Measurements from ENCODE around the gene SERINC5. TPM values are rescaled to one million over a fixed set of nuclear protein-coding genes. Genes with fewer than 3 reads are reported as not detected.

Gene SERINC5
- total RNA-seq, 4 donors from 2014 or later, result 9.5 to 54.5 (median 22.4) TPM

DNA sequence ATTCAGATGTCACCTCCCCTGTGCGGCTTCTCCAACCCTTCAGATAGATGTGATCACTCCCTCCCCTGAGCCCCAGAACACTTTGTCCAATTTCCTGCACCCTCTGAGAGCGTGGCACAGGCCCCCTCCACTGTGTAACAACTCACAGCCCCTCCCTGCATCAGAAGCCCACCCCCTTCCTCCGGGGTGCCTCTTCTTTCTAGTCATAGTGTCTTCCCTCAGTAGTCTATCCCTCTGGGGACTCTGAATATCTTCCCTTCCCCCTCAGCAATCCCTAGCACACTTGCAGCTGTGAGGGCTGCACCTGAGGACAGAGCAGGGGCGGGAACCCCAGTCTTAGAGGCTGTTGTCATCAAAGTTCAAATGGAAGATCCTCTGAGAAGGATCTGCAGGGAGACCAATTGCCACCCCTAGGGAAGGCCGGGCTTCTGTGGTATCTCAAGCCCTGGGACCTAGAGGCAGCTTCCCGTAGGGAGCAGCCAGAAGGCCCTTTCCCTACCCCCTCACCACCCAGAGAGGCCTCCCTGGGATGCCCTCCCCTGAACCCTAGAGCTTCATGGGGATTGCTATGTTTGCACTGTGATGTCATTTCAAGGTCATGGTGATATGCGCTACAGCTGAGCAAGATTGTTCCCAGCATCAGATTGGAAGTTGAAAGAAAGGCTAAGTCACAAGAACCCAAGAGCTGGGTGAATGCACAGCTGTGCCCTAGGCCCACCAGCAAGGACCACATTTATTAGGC, 150.0 kb downstream of the SERINC5 start:
- H3K4me1 ChIP-seq, result peaks cover 0 to 11% of the 10 kb centered on the region in 2 donors
- no peaks in the 10 kb centered on the region for H3K27me3 ChIP-seq
- no peak overlapping the region for H3K4me3 ChIP-seq
- H3K9me3 ChIP-seq, result no peaks in the 10 kb centered on the region
- H3K36me3 ChIP-seq, result no peaks in the 10 kb centered on the region
- no peak for DNase-seq
- TF ChIP-seq POLR2A (IDR thresholded peaks at IDR 0.05), result no peak
- TF ChIP-seq, protein P1, sequence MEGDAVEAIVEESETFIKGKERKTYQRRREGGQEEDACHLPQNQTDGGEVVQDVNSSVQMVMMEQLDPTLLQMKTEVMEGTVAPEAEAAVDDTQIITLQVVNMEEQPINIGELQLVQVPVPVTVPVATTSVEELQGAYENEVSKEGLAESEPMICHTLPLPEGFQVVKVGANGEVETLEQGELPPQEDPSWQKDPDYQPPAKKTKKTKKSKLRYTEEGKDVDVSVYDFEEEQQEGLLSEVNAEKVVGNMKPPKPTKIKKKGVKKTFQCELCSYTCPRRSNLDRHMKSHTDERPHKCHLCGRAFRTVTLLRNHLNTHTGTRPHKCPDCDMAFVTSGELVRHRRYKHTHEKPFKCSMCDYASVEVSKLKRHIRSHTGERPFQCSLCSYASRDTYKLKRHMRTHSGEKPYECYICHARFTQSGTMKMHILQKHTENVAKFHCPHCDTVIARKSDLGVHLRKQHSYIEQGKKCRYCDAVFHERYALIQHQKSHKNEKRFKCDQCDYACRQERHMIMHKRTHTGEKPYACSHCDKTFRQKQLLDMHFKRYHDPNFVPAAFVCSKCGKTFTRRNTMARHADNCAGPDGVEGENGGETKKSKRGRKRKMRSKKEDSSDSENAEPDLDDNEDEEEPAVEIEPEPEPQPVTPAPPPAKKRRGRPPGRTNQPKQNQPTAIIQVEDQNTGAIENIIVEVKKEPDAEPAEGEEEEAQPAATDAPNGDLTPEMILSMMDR (IDR thresholded peaks at IDR 0.05), result no peak
- intact Hi-C loops (cut with DNase I; ENCODE audit: low total_unique reads), result no loop called here
- no peak overlapping the region for H3K27ac ChIP-seq

DNA sequence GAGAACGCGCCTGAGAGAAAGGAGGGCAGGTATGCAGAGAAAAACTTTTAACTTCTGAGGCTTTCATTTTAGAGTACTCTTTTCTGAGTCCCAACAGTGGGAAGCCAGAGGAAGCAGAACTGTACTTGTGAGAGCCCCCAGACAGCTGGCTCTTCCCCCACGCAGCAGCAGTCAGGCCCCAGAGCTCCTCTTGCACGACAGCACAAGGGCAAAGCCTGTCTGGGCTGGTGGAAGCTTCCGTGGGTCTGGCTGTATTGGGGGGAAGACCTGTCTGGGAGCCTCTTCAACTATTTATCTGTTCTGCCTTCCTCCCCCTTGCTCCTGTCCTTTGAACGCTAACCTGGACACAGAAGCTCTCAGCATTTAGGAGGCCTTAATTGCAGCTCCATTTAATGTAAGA, 152.5 kb downstream of the SERINC5 start:
- H3K36me3 ChIP-seq, result no peaks in the 10 kb centered on the region
- H3K9me3 ChIP-seq, result no peaks in the 10 kb centered on the region
- TF ChIP-seq, protein P1 (IDR thresholded peaks at IDR 0.05), result no peak
- TF ChIP-seq POLR2A (IDR thresholded peaks at IDR 0.05), result no peak
- DNase-seq, result no peak
- H3K27ac ChIP-seq, result peak overlapping the region in 1 of 2 donors; percentile 31
- no peaks in the 10 kb centered on the region for H3K27me3 ChIP-seq
- H3K4me3 ChIP-seq, result no peak overlapping the region
- no peaks in the 10 kb centered on the region for H3K4me1 ChIP-seq
- intact Hi-C loops (cut with DNase I; ENCODE audit: low total_unique reads), result no loop called here

- DNase-seq, result no peak
These were observed 153.9 kb downstream of the SERINC5 start for GRCh38 chr5:80101993-80102392.

GRCh38 chr5:80097451-80097850, 158.4 kb downstream of the SERINC5 start:
- DNase-seq, result no peak
- TF ChIP-seq POLR2A (IDR thresholded peaks at IDR 0.05), result no peak
- TF ChIP-seq, protein P1 (IDR thresholded peaks at IDR 0.05), result no peak
- H3K9me3 ChIP-seq, result no peaks in the 10 kb centered on the region
- no peaks in the 10 kb centered on the region for H3K36me3 ChIP-seq
- no peaks in the 10 kb centered on the region for H3K4me1 ChIP-seq
- intact Hi-C loops (cut with DNase I; ENCODE audit: low total_unique reads), result loop anchor here (10.0 kb wide), 2 partner anchors 207 to 577 kb away; no protein-coding TSS in a partner anchor
- no peak overlapping the region for H3K27ac ChIP-seq
- no peak overlapping the region for H3K4me3 ChIP-seq
- H3K27me3 ChIP-seq, result no peaks in the 10 kb centered on the region

More at GRCh38 chr5:80101993-80102392, 153.9 kb downstream of the SERINC5 start:
- H3K9me3 ChIP-seq, result no peaks in the 10 kb centered on the region
- no peaks in the 10 kb centered on the region for H3K36me3 ChIP-seq
- H3K27ac ChIP-seq, result peak overlapping the region in 1 of 2 donors; percentile 31
- no peak overlapping the region for H3K4me3 ChIP-seq
- intact Hi-C loops (cut with DNase I; ENCODE audit: low total_unique reads), result no loop called here
- no peaks in the 10 kb centered on the region for H3K27me3 ChIP-seq
- no peaks in the 10 kb centered on the region for H3K4me1 ChIP-seq
- TF ChIP-seq, protein P1 (IDR thresholded peaks at IDR 0.05), result no peak
- TF ChIP-seq POLR2A (IDR thresholded peaks at IDR 0.05), result no peak

- Histone ChIP-seq H3K9me3 (no peaks in the 10 kb centered on the region), H3K4me3 (no peak overlapping the region), H3K36me3 (no peaks in the 10 kb centered on the region), H3K27ac (no peak overlapping the region), H3K27me3 (no peaks in the 10 kb centered on the region), H3K4me1 (no peaks in the 10 kb centered on the region)
- TF ChIP-seq POLR2A (IDR thresholded peaks at IDR 0.05), result no peak
- TF ChIP-seq, protein P1 (IDR thresholded peaks at IDR 0.05), result no peak
- intact Hi-C loops (cut with DNase I; ENCODE audit: low total_unique reads), result loop anchor here (10.0 kb wide), 2 partner anchors 211 to 581 kb away; no protein-coding TSS in a partner anchor
- DNase-seq, result no peak
These were observed 161.6 kb downstream of the SERINC5 start for GRCh38 chr5:80094236-80094738.
